Right lobe of liver (tissue), 4 donors: ENCODE measurements around the gene EBNA1BP2.

Source experiments
- CTCF ChIP-seq, 4 donors: fragments of 200-600 bp in 3 of 4; fragments of 450-650 bp in 1 of 4; IDR thresholded peaks; one replicate each; pipeline versions ENCODE4 v1.5.1 to v1.8.0; 2016 to 2022; ENCODE audit warnings: antibody characterized with exemption in 4 of 4, mild to moderate bottlenecking in 2 of 4
- POLR2A ChIP-seq: fragments of 450-650 bp; IDR thresholded peaks from one replicate; pipeline ENCODE4 v1.6.1; 2017; ENCODE audit warnings: antibody characterized with exemption, mild to moderate bottlenecking
- donor health status: DM: no; HTN: no; CAD: no.
- donor health status: DM: no; HTN: no; CAD: no.
- donor health status: DM: no; HTN: yes; CAD: no.

- TF ChIP-seq POLR2A, result no peak
- TF ChIP-seq CTCF (IDR thresholded peaks at IDR 0.05), result no peak
These were observed 16.0 kb upstream of the EBNA1BP2 start for GRCh38 chr1:43188106-43188505.
